Prostate gland (tissue), 2 donors: ENCODE results near the gene GPAM. TPM values are rescaled to one million over a fixed set of nuclear protein-coding genes. Genes with fewer than 3 reads are reported as not detected.

ENCODE experiments used
- DNase-seq: peaks from one replicate; pipeline ENCODE4 v3.0.0-alpha.2; 2019; ENCODE audit warnings: low spot score
- H3K27ac ChIP-seq, 2 donors: fragments of 200-600 bp; sonication (generic); 2 replicates each; pipeline ENCODE4 v1.5.1; 2017 to 2019
- H3K27me3 ChIP-seq: fragments of 200-600 bp; sonication (generic); replicated peaks from 2 replicates; pipeline ENCODE4 v1.5.1; 2019; ENCODE audit not compliant: insufficient read depth
- H3K36me3 ChIP-seq, 2 donors: fragments of 200-600 bp; sonication (generic); 1 replicate in 1 of 2; 2 replicates in 1 of 2; pipeline versions ENCODE4 v1.5.1 to v1.8.1; 2017 to 2019
- H3K4me1 ChIP-seq: fragments of 200-600 bp; sonication (generic); replicated peaks from 2 replicates; pipeline ENCODE4 v1.5.1; 2019
- H3K4me3 ChIP-seq, 2 donors: fragments of 200-600 bp; sonication (generic); 2 replicates each; pipeline ENCODE4 v1.5.1; 2017 to 2019
- H3K9me3 ChIP-seq: fragments of 200-600 bp; sonication (generic); 2 replicates; pipeline ENCODE4 v1.5.1; 2017
- CTCF ChIP-seq, 4 experiments: fragments of 200-600 bp in 2 of 4; fragments of 450-650 bp in 2 of 4; sonication (generic) in 2 of 4; IDR thresholded peaks; 1 replicate in 3 of 4; 2 replicates in 1 of 4; pipeline ENCODE4 v1.5.1; 2016 to 2019; ENCODE audit warnings: antibody characterized with exemption in 4 of 4, mild to moderate bottlenecking in 2 of 4, moderate library complexity in 2 of 4
- POLR2A ChIP-seq: fragments of 450-650 bp; IDR thresholded peaks from one replicate; pipeline ENCODE4 v1.6.1; 2016; ENCODE audit warnings: antibody characterized with exemption, mild to moderate bottlenecking
- POLR2AphosphoS5 ChIP-seq: sonication (generic); formaldehyde crosslinking; IDR thresholded peaks from one replicate; pipeline ENCODE4 v1.6.1; 2017; ENCODE audit warnings: antibody characterized with exemption
- WGBS: methylation state at CpG from one replicate; pipeline ENCODE4 v1.1.5; 2018; 5-methylcytosine and 5-hydroxymethylcytosine counted together
- intact Hi-C: fragments of 100-400 bp; cut with DNase I; formaldehyde crosslinking; loops from one replicate; pipeline ENCODE4 v1.14.2; 2022
- total RNA-seq, 2 donors: library from RNA; depleted of rRNA; stranded (reverse); fragments of >200 nt; gene quantifications; one replicate each; pipeline ENCODE4 v1.1.0, GENCODE V29; 2016

Gene GPAM
- total RNA-seq, 2 donors from 2014 or later = 4.2 to 14.9 TPM

GRCh38 chr10:112173206-112173605 is 10.4 kb downstream of the GPAM start:
- Histone ChIP-seq H3K4me3 (no peak overlapping the region), H3K36me3 (no peaks in the 10 kb centered on the region), H3K27ac (no peak overlapping the region), H3K27me3 (no peaks in the 10 kb centered on the region), H3K9me3 (no peaks in the 10 kb centered on the region), H3K4me1 (no peaks in the 10 kb centered on the region)
- no peak for DNase-seq
- TF ChIP-seq POLR2A (no peak), CTCF (IDR thresholded peaks at IDR 0.05) (no peak), POLR2AphosphoS5 (no peak)
- 89% methylated on average over 4 of the region's 4 CpGs for whole genome bisulfite sequencing
- intact Hi-C loops = no loop called here

GRCh38 chr10:112168733-112169132 is 14.8 kb downstream of the GPAM start:
- no peak for TF ChIP-seq POLR2A
- no peak for TF ChIP-seq CTCF (IDR thresholded peaks at IDR 0.05)
- no peak for TF ChIP-seq POLR2AphosphoS5
- 92% methylated on average over 6 of the region's 6 CpGs for WGBS
- no peak overlapping the region for H3K27ac ChIP-seq
- H3K27me3 ChIP-seq = no peaks in the 10 kb centered on the region
- H3K9me3 ChIP-seq = no peaks in the 10 kb centered on the region
- no peaks in the 10 kb centered on the region for H3K36me3 ChIP-seq
- no peak overlapping the region for H3K4me3 ChIP-seq
- no peaks in the 10 kb centered on the region for H3K4me1 ChIP-seq
- DNase-seq = no peak
- intact Hi-C loops = no loop called here

- intact Hi-C loops = no loop called here
- no peak overlapping the region for H3K4me3 ChIP-seq
- no peak overlapping the region for H3K27ac ChIP-seq
- no peaks in the 10 kb centered on the region for H3K9me3 ChIP-seq
- DNase-seq = no peak
- no peak for TF ChIP-seq POLR2A
- no peak for TF ChIP-seq POLR2AphosphoS5
- TF ChIP-seq CTCF (IDR thresholded peaks at IDR 0.05) = no peak
- H3K27me3 ChIP-seq = no peaks in the 10 kb centered on the region
- H3K4me1 ChIP-seq = no peaks in the 10 kb centered on the region
- 89% methylated on average over 3 of the region's 3 CpGs for WGBS
- no peaks in the 10 kb centered on the region for H3K36me3 ChIP-seq
Observed at GRCh38 chr10:112166800-112167199, 16.8 kb downstream of the GPAM start.

DNA sequence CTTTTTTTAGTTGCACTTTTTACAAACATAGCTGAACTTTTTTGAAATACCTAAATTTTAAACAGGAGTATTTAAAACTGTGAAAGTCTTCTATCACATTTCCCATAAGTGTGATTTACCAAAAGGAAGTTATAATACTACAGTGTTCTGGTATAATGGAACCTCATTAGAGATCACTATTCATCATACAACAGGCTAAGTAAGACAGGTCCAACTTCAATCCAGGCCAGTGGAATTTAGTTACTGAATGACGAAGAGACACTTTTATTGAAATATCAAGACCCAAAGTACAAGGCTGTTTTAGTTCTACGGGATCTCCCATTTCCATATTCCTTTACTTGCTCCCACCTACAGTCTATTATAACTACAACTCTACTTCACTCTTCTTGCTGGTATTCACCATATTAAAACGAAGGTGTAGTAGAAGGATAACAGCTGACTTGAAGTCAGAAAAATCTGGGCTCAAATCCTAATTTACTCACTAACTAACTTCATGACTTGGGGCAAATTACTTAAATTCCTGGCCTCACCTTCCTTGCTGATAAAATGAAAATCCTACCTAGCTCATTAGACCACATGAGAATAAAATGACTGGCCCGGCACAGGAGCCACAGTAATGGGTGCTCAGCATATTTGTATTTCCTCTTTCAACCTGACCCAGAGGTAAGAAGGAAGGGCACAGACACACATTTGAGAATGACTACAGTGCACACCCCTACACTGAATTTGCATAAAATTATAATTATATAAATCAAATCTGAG is 21.6 kb downstream of the GPAM start:
- H3K27ac ChIP-seq = no peak overlapping the region
- no peaks in the 10 kb centered on the region for H3K27me3 ChIP-seq
- peaks cover 0 to 6% of the 10 kb centered on the region in 2 donors for H3K36me3 ChIP-seq
- H3K4me1 ChIP-seq = no peaks in the 10 kb centered on the region
- H3K4me3 ChIP-seq = no peak overlapping the region
- H3K9me3 ChIP-seq = no peaks in the 10 kb centered on the region
- TF ChIP-seq POLR2AphosphoS5 (no peak), CTCF (IDR thresholded peaks at IDR 0.05) (no peak), POLR2A (no peak)
- intact Hi-C loops = no loop called here
- 75% methylated on average over 4 of the region's 4 CpGs for WGBS
- no peak for DNase-seq

GRCh38 chr10:112160834-112161233 is 22.7 kb downstream of the GPAM start:
- WGBS = 95% methylated on average over 3 of the region's 3 CpGs
- Histone ChIP-seq H3K4me3 (no peak overlapping the region), H3K27ac (no peak overlapping the region), H3K27me3 (no peaks in the 10 kb centered on the region), H3K9me3 (no peaks in the 10 kb centered on the region), H3K4me1 (no peaks in the 10 kb centered on the region), H3K36me3 (peaks cover 0 to 6% of the 10 kb centered on the region in 2 donors)
- intact Hi-C loops = no loop called here
- no peak for DNase-seq
- TF ChIP-seq POLR2A (no peak), POLR2AphosphoS5 (no peak), CTCF (IDR thresholded peaks at IDR 0.05) (no peak)
